ENCODE measurements around the gene CBX8.

The CBX8 gene

DNA sequence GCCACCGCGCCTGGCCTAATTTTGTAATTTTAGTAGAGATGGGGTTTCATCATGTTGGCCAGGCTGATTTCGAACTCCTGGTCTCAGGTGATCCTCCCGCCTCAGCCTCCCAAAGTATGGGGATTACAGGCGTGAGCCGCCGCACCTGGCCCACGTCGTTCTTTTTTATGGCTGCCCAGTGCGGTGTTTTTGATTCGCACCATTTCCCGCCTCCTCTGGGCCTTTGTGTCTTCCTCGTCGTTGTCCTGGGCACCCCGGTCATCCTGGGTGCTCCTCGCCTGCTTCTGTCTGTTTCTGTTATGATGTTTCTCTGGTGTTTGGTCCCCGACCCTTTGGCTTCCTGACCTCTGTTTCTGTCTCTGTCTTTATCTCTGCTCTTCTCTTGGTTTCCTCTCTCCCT, 27.4 kb upstream of the CBX8 start:
- TF ChIP-seq, protein P1, sequence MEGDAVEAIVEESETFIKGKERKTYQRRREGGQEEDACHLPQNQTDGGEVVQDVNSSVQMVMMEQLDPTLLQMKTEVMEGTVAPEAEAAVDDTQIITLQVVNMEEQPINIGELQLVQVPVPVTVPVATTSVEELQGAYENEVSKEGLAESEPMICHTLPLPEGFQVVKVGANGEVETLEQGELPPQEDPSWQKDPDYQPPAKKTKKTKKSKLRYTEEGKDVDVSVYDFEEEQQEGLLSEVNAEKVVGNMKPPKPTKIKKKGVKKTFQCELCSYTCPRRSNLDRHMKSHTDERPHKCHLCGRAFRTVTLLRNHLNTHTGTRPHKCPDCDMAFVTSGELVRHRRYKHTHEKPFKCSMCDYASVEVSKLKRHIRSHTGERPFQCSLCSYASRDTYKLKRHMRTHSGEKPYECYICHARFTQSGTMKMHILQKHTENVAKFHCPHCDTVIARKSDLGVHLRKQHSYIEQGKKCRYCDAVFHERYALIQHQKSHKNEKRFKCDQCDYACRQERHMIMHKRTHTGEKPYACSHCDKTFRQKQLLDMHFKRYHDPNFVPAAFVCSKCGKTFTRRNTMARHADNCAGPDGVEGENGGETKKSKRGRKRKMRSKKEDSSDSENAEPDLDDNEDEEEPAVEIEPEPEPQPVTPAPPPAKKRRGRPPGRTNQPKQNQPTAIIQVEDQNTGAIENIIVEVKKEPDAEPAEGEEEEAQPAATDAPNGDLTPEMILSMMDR (IDR thresholded peaks at IDR 0.05; ENCODE audit: low read depth, low read length) = no peak
- no peak overlapping the region for H3K4me3 ChIP-seq (ENCODE audit: low read depth, low read length)

DNA sequence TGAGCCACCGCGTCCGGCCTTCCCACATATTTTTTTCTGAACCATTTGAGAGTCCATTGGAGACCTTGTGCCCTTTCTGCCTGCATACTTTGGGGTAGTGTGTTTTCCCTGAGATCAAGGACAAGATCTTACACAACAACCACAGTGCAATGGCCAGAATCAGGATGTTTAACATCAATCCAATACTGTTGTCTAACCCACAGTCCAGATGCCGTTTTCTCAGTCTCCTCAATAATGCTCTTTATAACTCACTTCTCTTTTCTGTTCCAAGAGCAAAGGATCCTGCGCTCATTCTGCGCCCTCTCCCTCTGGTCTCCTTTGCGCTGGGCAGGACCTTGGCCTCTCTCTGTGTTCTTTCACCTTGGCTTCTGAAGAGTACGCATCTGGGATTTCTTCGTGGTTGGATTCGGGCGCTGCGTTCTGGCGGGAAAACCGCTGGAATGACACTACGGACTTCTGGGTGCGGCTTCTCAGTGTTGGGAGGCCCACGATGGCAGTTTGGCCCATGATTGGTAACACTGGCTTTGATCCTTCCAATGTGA, 25.8 kb upstream of the CBX8 start:
- H3K4me3 ChIP-seq (ENCODE audit: low read depth, low read length) = no peak overlapping the region
- TF ChIP-seq, protein P1 (IDR thresholded peaks at IDR 0.05; ENCODE audit: low read depth, low read length) = no peak

DNA sequence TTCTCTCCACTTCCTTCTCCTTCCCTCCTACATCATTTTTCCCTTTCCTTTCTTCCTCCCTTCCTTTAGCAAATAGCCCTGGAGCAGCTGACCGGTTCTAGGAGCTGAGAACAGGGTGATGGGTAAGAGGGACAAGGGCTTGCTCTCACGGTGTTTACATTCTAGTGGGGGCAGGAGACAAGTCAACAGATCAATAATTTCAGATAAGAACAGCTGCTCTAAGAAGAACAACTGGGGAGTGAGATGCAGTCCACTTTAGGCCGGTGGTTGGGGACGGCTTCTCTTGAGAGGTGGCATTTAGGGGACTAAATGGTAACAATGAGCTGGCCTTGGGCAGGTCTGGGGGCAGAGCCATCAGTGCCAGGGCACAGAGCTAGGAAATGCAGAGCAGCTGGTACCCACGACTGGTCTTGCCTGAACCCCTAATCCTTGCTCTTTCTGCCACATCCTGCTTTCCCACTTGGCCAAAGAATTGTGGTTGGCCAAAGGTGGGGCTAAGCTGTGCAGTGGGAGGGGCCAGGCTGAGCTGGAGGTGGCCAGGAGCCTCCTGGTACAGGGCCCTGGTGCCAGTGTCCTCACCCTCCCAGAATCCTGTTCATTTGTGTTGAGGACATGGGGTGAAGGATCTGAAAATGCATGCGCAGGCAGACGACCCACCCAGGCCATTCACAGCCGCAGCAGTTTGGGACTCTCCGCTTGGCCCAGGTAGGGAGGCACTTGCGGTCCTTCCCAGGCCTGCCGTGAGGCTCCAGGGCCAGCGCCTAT, 24.6 kb upstream of the CBX8 start:
- TF ChIP-seq, protein P1 (IDR thresholded peaks at IDR 0.05; ENCODE audit: low read depth, low read length) = no peak
- no peak overlapping the region for H3K4me3 ChIP-seq (ENCODE audit: low read depth, low read length)

DNA sequence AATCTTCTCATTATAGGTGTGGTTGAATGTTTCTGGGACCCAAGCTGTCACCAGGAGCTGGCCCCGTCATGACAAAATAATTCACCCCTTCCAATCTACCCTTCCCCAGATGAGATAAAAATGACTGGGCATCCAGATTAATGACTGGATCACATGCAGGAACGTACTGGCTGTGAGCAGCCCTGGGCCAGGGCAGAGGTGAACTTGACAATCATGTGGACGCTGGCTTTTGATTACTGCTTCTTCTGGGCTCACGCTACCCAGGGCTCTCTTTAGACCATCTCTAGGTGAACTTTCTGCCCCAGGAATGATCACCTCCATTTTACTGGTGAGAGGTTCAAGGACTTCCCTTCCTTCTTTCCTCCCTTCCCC, 24.1 kb upstream of the CBX8 start:
- TF ChIP-seq, protein P1 (IDR thresholded peaks at IDR 0.05; ENCODE audit: low read depth, low read length) = no peak
- no peak overlapping the region for H3K4me3 ChIP-seq (ENCODE audit: low read depth, low read length)

DNA sequence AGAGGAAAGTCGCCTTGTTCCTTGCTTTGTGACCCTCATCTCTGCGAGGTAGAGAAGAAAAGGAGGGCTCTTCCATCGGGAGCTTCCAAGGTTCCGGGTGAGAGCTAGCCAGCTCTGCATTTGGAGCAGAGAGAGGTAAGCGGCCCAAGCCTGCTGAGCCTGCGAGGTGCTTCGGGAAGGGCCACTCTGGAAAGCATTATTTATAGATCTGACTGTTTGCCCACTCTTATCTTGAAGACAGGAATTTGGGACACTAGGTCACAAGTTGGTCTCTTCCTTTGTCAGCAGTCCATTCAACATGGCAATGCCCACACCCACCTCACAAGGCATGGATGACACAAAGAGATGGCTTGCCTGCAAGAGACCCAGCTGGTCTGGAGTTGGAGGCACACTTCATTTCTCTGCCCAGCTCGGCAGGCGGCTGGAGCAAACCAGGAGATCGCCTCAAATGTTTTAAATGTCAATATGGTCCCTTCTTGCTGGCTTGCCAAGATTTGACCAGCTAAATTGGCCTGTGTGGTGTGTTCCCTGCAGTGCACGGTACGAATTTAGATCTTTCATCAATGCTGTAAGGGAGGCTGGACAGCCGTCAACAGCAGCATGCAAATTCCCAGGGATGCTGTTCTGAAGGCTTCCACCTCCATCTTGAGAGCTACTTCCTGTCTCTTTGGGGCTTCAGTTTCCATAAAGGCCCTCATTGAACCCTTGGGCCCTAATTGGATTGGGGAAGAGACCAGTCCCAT, 22.8 kb upstream of the CBX8 start:
- TF ChIP-seq, protein P1 (IDR thresholded peaks at IDR 0.05; ENCODE audit: low read depth, low read length) = no peak
- H3K4me3 ChIP-seq (ENCODE audit: low read depth, low read length) = no peak overlapping the region

DNA sequence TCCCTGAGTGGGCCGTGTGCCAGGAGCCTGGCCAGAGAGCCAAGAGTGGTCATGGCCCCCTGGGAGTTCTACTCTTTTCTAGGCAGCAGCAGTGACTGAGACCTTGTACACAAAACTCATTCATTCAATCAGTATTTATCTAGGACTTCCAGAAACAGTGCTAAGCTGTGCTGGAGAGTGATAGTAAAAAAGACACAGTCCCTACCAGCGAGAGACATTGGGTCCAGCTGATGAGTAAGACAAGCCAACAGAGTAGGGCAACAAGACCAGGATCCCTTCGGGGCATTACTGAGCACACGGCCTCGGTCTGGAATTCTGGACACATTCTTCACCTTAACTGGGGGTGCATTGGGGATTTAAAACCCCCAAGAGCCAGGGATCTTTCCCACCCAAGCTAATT, 22.2 kb upstream of the CBX8 start:
- TF ChIP-seq, protein P1 (IDR thresholded peaks at IDR 0.05; ENCODE audit: low read depth, low read length) = no peak
- no peak overlapping the region for H3K4me3 ChIP-seq (ENCODE audit: low read depth, low read length)

Data from WI38 (cell line).